Raji (cell line): ENCODE results near the gene ATP5F1D.

ENCODE experiments used
- POLR2A ChIP-seq: IDR thresholded peaks from 2 replicates; pipeline ENCODE4 v1.6.1; 2011; ENCODE audit warnings: low read depth, low read length, control low read depth; ENCODE audit not compliant: insufficient read depth

The ATP5F1D gene

DNA sequence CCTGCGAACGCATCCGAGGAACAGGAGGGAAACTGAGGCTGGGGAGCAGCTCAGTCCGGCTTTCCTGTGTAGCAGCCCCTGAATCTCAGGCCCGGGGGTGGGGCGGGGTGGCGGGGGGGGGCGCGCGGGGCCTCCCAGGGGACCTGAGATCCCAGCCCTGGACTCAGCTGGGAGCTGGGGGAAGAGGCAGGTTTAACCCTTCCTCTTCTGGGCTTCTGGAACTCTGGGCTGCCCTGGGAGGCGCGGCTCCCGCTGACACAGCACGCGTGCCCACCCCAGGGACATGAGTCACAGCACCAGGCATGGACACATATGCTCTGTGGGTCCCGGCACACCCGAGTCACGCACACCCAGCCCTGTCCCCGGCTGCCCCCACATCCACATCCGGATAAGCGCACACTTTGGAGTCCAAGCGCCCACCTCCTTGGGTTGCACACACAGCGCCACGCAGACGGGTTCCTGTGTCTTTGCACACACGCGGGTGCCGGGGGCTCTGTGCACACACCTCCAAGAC, 24.1 kb downstream of the ATP5F1D start:
- no peak for TF ChIP-seq POLR2A

DNA sequence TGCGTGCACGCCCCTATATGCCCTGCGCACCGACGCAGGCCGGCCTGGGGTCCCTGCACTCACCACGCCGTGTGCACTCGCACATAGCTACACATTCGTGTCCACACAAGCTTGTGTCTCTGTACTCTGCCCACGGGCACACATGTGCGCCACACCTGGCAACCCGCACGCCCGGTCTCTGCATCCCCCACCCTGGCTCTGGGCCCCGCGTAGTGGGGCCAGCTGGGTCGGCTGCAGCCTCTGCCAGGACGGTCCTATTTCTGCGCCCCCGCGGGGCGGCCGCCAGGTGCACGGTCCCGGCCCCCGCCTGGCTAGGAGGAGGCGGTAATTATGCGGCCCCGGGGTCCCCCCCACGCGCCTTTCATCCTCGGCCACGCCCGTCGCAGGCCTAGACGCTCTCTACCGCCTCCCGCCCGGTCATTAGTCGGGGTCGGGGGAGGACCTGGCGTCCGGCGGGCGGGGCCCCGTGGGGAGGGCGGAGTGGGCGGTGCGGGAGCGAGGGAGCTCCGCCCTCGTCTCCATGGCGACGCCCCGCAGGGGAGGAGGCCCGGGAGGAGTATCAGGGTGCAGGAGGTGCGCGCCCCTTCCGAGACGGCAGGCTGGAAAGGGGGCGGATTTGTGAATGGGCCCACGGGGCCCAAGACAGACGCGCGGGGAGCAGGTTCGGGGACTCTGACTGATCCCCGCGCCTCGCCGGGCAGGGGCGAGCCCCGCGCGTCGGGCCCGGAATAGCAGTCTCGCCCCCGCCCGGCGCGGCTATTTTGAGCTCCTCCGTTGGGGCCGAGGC, 24.8 kb downstream of the ATP5F1D start:
- TF ChIP-seq POLR2A: peak; percentile 82

DNA sequence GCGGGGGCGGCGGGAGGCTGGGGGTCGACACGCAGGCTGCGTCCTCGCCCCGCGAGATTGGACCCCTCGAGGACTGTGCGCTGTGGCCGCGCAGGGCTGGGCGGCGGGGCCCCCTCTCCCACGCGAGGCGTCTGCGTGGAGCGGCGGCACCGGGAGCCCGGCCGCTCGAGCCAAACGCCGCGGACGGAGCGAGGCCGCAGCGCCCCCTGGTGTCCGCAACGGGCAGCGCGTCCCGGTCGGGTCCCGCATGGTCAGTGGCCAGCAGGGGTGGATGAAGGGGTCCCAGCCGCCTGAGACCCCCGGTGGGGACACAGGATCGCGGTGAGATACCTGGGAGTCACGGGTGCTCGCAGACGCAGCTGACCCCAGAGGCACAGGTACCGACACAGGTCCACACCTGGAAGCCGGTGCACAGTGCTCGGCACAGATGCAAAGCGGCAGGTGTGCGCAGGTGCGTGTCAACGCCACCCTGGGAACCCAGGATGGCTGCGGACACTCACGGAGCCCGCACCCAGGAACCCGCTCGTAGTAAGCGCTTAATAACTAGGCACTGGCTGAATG, 25.4 kb downstream of the ATP5F1D start:
- TF ChIP-seq POLR2A: peak; percentile 69

DNA sequence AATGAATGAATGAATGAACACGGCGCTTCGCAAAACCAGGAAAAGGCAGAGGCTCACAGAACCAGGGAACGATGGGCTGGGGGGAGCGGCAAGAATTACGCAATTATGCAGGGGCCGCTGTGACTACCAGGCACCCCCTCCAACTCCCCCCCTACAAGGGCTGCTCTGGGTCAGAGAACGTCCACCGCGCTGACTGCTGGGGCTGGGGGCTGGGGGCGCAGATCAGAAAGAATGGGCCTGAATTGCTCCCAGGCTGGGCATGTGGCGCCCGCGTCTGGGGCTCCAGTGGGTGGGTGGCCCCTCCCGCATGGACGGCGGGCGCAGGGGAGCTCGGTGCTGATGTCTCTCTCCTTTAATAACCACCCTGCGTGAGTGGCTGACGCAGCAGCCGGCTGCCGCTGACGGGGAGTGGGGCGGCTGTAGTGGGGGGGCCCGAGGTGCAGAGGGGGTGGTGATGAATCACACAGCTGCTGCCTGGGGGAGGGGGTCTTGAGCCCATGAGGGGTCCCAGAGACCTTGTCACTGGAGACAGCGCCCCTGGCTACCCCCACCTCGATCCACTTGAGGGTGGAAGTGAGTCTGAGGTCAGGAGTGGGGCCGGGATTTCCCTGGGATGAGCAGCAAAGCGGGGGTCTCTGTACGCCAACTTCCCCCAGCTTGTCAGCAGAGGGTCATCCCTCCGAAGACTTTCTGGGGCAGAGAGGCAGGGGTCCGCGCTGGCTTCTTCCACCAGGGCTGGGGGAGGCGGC, 26.1 kb downstream of the ATP5F1D start:
- no peak for TF ChIP-seq POLR2A

DNA sequence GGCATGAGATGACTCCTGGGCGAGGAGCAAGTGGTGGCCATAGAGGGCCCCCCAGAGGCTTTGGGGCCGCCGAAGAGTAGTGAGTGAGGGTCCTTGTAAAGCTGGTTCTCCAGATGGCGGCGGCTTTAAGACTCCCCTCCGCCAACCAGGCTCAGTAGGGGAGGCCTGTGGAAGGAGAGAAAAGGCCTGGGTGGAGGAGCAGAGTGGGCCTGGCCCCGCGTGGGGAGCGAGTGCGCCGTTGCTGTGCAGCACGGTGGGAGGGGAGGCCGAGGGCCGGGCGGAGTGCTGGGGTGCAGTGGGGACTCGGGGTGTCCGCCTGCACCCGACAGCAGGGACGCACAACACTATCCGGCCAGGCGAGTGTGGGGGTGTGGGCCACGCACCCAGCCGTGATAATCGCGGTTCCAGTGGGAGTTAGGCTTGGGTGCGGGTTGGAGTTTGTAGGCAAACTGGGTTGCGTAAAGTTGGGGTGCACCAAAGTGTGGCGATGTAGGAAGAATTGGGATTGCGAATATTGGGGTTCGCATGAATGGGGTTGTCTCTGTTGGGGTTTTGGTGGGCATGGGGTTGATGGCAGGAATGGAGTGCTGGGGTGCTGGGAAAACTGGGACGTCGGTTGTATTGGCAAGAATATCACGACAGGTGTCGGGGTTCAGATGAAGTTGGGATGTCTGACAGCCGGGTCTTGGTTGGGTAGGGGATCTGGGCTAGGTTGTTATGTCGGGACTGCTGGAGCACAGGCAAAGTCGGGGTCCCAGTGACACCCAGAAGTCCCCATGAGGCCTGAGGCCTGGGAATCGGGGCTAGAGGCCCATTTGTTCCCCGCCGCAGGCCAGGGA, 26.9 kb downstream of the ATP5F1D start:
- TF ChIP-seq POLR2A: no peak; the same call in 1 of the 2 replicates

DNA sequence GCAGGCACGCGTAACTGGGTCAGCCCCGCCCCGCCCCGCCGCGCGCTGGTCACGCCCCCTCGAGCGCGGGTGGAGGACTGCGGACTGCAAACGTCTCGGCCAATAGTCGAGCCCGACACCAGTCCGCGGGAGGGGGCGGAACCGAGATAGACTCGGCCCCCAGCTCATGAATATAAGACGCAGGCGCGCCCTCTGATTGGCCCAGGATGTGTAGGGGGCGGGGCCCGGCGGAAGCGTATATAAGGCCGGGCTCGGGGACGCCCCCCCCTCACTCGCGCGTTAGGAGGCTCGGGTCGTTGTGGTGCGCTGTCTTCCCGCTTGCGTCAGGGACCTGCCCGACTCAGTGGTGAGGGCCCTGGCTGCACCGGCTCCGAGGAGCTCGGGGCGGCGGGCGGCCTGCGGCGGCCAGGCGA, 27.5 kb downstream of the ATP5F1D start, which contains the start of gene CIRBP:
CIRBP (plus strand) TSS at position 268 of the 413 bp plus-strand sequence. CDS start 1,602 bp downstream, outside the sequence.
- peak; percentile 96 for TF ChIP-seq POLR2A

DNA sequence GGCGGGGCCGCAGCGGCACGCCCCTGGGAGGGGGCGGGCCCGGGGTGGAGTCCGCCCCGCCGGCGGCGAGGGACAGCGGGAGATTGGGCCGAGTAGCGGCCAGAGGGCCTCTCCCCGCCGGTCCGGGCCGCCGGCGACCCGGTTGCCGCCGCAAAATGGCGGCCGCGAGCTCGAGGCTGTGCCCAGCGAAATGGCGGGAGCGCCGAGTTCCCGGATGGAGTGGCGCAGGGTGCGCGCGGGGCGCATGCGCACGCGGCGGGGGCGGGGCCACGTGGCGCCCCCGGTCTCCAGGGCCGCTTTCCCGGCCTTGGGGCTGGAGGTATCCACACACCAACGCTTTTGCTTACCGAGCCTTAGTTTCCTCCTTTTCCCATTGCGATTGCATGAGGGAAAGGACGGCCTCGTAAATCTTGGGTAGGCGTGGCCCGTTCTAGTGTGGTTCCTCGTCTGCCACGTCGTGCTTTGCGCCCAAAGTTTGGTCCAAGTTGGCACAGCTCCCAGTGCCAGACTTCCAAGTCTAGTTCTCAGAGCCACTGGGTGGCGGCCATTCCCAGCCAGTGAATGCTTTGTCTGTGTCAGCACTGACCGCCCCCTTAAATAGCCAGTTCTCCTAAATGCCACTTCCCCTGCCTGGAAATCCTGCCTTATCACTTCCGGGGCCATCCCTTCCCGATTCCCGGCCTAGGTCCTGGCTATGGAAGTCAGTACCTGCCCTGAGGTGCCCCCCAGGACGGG, 28.1 kb downstream of the ATP5F1D start:
- peak; percentile 83 for TF ChIP-seq POLR2A

DNA sequence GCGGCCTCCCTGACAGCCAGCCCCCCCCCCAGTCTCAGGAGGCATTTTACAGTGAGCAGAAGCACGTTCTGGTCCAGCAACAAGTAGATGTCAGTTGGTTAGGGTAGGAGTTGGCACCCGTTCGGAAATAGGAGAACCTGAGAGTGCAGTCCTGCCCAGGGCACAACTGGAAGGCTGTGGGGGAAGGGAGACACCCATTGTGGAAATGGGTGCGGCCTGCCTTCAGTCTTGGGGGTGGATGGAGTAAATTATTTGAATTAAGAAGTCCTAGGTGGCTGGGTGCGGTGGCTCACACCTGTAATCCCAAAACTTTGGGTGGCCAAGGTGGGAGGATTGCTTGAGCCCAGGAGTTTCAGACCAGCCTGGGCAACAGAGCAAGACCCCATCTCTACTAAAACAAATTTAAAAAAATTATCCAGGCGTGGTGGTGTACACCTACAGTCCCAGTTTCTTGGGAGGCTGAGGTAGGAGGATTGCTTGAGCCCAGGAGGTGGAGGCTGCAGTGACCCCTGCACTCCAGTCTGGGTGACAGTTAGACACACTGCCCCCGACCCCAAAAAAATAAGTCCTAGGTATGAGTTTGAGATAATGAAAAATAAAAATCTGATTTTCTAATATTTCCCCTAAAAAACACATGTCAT, 28.8 kb downstream of the ATP5F1D start:
- TF ChIP-seq POLR2A: no peak

DNA sequence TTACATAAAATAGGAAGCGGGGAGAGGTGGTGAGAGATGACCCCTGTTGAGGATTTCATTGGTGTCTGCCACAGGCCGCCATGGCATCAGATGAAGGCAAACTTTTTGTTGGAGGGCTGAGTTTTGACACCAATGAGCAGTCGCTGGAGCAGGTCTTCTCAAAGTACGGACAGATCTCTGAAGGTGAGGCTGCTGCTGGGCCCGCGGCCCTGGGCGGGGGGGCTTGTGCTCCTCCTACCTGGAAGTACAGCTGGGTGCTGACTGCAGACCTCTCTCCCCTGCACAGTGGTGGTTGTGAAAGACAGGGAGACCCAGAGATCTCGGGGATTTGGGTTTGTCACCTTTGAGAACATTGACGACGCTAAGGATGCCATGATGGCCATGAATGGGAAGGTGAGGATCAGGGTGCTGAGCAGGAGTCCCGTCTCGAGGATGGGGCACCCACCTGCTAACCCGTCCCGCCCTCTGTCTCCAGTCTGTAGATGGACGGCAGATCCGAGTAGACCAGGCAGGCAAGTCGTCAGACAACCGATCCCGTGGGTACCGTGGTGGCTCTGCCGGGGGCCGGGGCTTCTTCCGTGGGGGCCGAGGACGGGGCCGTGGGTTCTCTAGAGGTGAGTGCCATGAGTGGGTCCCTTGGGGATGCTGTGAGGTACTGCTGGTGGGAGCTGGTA, 29.4 kb downstream of the ATP5F1D start:
- peak; percentile 36; the same call in 1 of the 2 replicates for TF ChIP-seq POLR2A

DNA sequence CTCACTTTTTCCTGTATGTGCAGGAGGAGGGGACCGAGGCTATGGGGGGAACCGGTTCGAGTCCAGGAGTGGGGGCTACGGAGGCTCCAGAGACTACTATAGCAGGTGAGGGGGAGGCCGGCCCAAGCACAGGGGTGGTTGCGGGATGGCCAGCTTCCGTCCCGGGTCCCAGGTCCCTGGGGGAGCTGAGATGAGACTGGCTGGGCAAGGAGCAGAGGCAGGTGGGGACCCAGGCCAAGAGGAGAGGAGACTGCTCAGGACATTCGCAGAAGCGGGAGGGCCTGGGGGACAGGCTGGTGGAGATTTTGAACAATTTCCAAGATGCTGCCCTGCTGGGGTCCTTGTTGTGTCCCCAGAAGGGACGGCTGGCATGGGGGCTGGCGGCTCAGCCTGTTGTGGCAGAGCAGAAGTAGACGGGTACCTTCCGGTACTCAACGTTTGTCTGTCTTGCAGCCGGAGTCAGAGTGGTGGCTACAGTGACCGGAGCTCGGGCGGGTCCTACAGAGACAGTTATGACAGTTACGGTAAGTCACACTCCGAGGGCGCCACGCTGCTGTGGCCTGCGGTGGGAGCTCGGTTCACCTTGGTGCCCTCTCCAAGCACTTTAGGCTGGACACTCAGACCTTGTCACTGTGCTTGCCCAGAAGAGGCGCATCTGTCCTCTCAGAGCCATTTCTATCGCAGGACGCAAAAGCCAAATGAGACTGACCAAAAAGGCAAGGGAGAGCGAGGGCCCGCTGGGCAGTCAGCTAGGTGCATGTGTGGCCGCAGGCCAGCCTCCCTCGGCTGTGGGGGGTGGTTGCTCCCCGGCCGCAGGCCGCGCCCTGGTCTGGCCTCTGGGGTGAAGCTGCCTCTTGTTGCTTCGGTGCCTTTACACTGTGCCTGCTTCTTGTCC, 30.2 kb downstream of the ATP5F1D start:
- TF ChIP-seq POLR2A: peak; percentile 33; the same call in 1 of the 2 replicates

DNA sequence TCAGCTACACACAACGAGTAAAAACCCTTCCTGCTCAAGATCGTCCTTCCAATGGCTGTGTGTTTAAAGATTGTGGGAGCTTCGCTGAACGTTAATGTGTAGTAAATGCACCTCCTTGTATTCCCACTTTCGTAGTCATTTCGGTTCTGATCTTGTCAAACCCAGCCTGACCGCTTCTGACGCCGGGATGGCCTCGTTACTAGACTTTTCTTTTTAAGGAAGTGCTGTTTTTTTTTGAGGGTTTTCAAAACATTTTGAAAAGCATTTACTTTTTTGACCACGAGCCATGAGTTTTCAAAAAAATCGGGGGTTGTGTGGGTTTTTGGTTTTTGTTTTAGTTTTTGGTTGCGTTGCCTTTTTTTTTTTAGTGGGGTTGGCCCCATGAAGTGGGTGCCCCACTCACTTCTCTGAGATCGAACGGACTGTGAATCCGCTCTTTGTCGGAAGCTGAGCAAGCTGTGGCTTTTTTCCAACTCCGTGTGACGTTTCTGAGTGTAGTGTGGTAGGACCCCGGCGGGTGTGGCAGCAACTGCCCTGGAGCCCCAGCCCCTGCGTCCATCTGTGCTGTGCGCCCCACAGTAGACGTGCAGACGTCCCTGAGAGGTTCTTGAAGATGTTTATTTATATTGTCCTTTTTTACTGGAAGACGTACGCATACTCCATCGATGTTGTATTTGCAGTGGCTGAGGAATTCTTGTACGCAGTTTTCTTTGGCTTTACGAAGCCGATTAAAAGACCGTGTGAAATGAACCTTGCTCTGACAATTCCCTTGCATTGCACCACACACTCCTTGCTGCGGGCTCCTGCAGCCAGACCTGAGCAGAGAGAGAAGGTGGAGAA, 31.1 kb downstream of the ATP5F1D start:
- TF ChIP-seq POLR2A: no peak
